GM12892 (cell line): Measurements from ENCODE around the gene NEU4.

Source experiments
- POLR2A ChIP-seq: IDR thresholded peaks from 2 replicates; pipeline ENCODE4 v1.6.1; 2011; ENCODE audit warnings: low read depth, low read length, control low read depth
- POLR2AphosphoS5 ChIP-seq: IDR thresholded peaks from 2 replicates; pipeline ENCODE4 v1.6.1; 2011; ENCODE audit warnings: low read depth, low read length, control low read depth

DNA sequence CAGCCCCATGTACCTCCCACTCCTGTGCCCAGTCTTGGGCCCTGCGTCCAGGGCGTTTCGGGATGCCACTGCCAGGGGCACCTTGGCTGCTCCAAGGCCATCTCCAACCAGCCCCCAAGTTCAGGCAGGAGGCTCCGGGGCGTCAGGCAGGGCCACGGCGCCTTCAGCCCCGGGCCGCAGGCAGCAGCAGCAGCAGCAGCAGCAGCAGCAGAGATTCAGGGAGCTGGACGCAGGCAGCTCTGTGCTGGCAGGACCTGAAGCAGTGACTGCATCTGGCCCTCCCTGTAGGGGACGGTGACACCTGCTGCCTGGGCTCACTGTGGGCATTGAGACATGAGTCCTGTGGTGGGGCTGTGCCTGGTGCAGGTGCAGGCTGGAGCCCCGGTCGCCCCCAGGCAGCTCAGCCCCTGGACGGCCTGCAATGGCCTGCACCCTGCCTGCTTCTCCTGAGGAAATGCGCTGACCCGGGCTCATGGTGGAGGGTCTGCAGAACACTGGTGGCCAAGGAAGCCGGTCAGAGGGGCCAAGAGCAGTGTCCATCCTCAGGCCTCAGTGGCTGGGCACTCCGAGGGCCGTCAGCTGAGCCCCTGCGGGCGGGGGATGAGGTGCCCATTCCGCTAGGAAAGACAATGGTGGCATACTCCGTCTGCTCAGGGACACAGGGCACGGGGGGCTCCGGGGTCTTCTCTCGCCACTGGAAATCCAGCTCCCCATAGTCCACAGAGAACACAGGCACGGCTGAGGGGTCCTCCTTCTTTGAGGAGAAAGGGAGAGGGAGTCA lies 41.7 kb downstream of the NEU4 start:
- TF ChIP-seq POLR2A, result no peak
- no peak for TF ChIP-seq POLR2AphosphoS5
